ENCODE results near the gene MAP4K4.

DNA sequence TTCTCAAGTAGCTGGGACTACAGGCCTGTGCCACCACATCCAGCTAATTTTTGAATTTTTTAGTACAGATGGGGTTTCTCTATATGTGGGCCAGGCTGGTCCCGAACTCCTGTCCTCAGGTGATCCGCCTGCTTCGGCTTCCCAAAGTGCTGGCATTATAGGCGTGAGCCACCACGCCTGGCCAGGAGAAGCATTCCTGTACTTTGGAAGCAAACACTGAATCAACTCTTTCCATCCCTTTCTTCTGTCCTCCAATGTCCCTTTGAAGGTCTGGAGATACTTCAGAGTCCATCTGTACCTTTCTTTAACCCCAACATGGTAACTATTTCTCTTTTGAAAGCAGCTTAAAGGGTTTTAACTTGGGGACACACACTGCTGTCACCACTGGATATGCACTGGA is 23.6 kb upstream of the MAP4K4 start:
- TF ChIP-seq, protein P1, sequence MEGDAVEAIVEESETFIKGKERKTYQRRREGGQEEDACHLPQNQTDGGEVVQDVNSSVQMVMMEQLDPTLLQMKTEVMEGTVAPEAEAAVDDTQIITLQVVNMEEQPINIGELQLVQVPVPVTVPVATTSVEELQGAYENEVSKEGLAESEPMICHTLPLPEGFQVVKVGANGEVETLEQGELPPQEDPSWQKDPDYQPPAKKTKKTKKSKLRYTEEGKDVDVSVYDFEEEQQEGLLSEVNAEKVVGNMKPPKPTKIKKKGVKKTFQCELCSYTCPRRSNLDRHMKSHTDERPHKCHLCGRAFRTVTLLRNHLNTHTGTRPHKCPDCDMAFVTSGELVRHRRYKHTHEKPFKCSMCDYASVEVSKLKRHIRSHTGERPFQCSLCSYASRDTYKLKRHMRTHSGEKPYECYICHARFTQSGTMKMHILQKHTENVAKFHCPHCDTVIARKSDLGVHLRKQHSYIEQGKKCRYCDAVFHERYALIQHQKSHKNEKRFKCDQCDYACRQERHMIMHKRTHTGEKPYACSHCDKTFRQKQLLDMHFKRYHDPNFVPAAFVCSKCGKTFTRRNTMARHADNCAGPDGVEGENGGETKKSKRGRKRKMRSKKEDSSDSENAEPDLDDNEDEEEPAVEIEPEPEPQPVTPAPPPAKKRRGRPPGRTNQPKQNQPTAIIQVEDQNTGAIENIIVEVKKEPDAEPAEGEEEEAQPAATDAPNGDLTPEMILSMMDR (conservative IDR thresholded peaks at IDR 0.05; ENCODE audit: low read length) = no peak
- no peak for TF ChIP-seq EZH2phosphoT487 (IDR thresholded peaks at IDR 0.05; ENCODE audit: borderline replicate concordance, low read depth, low read length)
